Measurements from ENCODE around the gene BGN. TPM values are rescaled to one million over a fixed set of nuclear protein-coding genes. Genes with fewer than 3 reads are reported as not detected.

The BGN gene
- total RNA-seq, 1 donor from 2014 or later = 204 TPM

DNA sequence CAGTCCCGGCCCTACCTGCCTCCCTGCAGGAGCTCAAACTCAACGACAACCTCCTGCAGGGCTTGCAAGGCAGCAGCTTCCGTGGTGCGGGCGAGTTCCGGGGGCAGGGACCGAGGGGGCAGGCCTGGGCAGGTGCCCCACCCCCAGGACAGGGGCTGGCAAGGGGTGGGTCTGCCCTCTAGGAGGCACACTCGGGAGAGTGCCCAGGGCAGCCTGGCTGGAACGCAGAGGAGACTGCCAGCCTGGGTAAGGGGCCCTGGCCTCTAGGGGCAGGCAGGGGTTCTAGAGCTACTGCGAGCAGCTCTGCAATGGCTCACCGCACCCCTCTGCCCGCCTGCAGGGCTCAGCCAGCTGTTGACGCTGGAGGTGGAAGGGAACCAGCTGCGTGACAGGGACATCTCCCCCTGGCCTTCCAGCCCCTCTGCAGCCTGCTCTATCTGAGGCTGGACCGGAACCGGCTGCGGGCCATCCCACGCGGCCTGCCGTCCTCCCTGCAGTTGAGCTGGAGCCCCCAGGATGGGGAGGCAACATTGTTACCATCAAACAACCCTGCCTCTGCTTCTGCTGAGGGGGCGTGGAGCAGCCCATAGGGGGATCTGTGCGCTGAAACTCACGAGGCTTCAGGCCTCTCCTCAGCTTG, 12.3 kb upstream of the BGN start:
- DNase-seq (ENCODE audit: low spot score) = no peak

DNA sequence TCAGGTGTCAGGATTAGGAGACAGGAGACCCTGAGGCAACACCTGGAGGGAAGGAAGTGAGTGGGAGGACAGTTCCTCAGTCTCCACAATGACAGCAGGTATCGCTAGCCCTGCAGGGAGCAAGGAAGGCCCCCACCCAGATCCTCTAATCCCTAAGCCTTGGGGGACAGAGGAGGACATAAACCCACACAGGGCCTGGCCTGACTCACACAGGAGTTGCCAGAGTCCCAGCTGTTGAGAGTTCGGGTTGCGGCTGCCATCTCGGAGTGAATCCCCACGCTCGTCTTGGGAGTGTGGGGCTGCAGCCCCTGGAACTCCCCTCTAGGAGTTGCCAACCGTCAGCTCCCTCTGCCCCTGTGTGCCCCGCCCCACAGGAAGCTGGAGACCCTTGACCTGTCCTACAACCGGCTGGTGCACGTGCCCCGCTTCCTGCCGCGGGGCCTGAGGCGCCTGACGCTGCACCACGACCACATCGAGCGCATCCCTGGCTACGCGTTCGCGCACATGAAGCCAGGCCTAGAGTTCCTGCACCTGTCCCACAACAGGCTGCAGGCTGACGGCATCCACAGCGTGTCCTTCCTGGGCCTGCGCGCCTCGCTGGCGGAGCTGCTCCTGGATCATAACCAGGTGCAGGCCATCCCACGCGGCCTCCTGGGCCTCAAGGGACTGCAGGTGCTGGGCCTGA, 9.2 kb upstream of the BGN start:
- DNase-seq (ENCODE audit: low spot score) = no peak

DNA sequence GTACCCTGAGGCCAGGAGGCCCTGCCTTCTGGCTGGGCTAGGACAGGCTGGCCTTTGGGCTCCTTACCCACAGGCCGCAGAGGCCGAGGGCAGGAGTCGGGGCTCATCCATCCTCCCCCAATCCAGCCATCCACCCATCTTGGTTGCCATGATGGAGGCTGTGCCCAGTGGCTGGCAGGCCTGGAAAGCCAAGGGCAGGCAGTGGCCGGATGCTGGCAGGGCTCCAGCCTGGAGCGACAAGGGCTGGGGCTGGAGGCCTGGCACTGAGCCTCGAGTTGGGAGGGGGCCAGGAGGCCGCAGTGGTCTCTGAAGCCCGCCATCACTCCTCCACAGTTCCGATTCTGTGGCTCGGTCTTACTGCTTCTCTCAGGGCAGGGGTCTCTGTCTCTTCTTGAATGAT, 8.6 kb upstream of the BGN start:
- no peak for DNase-seq (ENCODE audit: low spot score)

DNA sequence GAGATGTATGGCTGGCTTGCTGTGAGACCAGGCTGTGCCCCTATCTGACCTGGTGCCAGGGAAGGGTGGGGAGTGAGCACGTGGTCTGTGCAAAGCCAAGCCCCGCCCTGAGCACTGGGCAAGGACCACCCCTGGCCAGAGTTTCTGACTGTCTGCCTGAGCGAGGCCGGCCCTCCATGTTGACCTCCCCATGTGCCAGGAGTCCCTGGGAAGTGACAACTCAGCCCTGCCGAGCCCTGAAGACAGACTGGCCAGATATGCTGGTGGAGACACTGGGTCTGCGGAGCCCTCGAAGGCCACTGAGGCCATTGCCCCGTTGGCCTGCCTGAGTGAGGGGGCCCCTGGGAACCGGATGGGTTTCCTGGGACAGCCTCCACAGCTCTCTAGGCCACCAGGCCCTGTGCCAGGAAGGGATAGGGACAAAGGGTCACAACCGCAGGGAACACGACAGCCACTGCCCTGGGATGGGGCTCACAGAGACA, 7.1 kb upstream of the BGN start:
- DNase-seq (ENCODE audit: low spot score) = no peak

DNA sequence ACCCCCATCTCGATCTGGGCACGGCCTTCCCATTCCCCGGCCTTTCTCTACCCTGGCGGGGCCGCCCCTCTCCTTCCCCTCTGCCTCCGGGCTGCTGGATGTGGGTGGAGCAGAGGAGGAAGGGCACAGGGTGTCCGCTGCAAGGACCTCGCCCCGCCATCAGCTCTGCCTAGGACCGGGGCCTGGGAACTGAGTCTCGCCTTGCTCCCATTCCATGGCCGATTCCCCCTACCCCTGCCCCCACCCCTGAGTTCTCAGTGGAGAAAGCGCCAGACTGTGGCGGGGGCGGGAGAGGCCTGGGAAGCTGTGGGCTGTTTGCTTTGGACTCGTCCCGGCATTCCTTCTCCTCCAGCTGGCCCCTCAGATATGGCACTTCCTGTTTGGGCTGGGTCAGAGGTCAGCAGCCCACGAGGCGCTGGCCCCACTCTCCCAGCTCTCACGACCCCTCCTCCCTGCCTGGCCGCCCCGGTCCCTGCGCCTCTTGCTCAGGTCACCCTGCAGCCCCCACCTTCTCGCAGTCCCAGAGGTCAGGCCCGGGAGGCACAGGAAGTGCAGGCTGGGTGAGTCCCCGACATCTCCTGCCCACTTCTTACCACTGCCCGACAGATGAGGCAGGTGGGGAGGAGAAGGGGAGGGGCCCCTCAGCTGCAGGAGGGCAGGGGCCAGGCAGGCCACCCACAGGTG, 6.4 kb upstream of the BGN start:
- DNase-seq (ENCODE audit: low spot score) = no peak

DNA sequence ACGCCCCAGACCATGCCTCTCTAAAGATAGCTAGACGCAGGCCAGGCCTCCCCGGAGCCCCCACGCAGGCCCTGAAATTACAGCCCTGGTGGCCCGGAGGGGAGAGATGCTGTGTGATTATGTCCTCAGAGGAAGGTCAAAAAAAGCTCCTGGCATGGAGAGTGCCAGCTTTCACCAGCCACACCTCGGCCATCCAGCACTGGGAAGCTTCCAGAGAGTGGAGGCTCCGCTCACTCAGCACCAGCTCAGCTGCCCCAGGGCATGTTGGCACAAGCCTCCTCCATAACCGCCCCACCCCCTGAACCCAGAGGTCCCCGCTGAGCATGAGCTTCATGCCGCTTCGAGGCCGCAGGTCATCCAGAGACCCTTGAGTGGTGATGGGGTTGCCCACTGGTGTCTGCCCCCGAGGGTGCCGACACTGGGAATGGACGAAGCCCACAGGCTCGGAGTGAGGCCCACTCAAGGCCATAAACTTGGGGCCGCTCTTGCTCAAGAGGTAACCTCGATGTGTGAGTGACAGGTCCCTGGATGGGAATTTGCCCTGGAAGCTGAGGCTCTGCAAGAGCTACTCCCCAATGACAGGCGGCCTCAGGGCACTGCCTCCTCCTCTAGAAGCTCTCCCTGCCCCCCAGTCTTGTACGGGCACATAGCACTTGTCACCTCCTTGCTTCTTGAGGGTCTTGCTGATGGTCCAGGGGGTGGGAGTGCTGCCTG, 4.4 kb upstream of the BGN start:
- DNase-seq (ENCODE audit: low spot score) = no peak

DNA sequence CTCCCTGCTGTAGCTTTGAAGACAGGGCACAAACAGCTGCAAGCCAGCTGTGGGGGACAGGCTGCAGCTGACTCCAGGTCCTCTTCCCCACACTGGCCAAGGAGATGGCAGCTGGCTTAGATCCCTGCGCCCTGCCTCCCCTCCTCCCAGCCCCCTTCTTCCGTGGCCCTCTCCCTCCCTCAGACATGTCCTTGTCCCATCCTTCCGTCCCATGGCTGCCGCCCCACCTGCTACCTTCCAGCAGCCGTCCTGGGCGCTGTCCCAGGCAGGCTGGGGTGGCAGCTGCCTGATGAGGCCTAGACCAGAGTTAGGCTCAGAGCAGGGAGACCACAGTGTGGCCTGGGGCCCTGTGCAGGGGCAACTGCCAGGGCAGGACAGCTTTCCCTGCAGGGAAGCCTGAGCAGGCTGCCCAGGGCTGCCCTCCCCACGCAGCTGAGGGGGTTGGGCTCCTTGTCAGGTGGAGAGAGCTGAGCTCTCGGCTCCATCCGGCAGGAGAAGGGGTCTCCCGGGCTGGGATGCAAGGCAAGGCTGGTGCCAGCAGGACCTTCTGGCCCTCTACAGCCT, 3.3 kb upstream of the BGN start:
- no peak for DNase-seq (ENCODE audit: low spot score)

DNA sequence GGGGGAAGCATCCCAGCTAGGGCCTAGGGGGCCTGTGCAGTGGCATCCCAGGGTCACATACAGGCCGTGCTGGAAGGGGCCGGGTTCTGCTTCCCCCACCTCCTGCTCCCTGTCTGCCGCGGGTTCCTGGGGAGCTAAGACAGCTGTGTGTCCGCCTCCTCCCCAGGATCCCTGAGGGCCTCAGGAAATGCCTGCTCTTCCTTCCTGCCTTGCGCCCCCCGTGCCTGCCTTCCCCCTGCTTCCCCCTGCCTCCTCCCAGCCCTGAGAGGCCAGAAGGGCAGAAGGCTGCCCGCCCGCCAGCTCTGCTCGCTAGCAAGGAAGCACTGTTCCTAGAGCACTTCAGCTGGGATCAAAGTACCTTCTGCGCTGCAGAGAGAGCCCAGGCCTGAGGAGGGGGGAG, 2.9 kb upstream of the BGN start:
- DNase-seq (ENCODE audit: low spot score) = no peak

DNA sequence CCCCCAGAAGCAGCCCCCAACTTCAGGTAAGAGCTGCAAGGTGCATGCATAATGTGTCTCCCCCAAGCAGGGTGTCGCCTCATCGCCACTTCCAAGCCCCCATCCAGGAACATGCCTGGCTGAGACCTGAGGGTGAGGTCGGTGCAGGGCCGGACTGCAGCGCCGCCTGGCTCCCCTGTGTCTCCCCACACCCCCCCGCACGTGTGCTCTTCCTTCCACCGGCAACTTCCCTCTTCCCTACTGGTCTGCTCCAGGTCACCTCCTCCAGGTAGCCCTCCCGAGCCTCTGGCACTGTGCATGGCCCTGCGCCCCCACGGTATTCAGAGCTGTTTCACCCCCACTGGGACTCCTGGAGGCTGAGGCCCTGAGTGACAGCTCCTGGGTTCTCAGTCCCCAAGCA, 2.2 kb upstream of the BGN start:
- DNase-seq (ENCODE audit: low spot score) = no peak

DNA sequence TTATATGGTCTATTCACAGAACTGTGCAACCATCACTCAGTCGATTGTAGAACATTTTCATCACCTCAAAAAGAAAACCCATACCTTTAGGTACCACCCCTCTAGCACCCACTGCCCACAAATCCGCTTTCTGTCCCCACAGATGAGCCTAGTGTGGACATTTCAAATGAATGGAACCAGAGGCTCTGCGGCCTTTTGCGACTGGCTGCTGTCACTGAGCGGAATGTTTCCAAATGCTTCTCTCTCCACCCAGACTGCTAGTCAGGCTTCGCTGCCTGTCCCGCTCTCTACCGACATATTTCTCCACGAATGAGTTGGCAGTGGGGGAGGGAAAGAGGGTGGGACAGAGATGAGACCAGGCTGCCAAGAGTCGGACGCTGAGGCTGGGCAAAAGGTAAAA, 1.7 kb upstream of the BGN start:
- DNase-seq (ENCODE audit: low spot score) = no peak

DNA sequence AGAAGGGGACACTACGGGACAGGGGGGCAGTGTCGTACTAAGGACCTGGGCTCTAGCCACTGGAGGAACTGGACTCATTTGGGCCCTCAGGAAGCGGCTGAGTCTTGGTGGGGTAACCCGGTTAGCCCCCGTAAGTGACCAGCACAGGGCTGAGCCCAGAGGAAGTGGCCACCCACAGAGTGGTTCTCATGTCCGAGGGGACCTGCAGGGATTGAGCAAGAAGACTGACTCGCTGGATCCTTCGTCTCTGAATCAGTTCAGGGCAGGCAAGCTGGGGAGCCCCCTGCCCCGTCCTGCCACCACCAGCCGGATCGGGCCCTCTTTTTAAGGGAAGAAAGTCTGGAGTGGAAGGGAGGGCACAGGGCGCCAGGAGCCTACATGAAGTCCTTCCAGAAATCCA, 719 bp upstream of the BGN start:
- no peak for DNase-seq (ENCODE audit: low spot score)

DNA sequence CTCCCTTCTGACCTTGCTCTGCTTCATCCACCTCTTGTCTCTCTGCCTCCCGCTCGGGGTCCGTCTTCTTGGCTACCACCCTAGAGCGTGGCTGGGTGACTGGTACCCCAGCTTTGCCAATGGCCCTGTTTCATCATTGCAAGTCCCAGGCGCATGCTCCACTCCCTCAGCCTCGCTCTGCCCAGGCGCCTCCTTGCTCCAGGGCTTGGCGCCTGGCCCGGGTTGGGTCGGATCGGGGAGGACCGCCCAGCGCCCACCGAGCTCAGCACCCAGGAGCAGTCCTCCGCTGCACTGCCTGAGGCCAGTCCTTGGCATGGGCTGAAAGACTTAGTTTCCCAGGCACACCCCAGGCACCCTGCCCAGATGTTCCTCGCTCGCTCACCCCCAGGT, 577 bp downstream of the BGN start:
- DNase-seq (ENCODE audit: low spot score) = no peak

DNA sequence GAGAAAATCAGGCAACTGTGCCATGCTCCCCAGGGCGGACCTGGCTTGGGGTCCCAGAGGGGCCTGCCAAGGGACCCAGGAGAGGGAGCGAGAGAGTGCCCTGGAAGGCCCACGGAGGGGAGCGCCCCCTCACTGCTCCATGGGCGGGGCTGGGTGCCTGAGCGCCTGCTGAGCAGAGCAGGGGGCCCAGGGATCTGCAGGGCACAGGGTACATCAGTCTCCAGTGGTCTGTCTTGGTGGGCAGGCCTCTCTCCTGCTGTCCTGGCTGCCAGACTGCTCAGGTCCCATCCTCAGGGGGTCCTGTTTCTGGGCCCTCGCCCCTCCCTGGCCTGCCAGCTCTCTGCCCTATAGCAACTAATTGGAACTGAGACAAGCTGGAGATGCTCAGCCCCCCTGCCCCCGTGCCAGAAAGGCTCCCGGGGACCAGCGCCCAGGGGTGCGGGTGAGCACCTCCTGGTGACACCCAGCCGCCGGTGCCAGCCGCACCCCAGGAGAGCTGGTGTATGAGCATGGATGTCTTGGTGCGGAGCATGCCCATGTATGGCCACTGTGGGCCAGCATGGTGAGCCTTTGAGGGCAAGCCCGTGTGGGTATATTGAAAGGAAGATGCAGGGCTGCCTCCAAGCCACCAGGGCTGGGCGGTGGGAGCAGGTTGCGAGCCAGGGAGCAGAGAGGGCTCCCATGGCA, 1.3 kb downstream of the BGN start:
- no peak for DNase-seq (ENCODE audit: low spot score)

DNA sequence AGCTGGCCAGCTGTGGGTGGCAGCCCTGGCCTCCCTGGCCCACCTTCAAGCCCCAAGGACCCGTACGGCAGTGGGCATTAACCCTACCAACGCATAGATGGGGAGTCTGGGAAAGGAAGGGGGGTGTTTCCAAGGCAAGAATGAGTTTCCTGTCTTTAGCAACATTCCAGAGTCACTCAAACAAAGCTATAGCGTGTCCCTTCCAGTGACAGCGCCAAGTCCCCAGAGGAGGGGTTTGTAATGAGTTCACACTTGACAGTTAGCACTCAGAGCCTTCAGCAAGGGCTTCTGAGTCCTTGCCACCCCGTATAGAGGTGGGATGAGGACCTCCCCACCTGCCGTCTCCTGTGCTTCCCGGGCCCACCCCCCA, 1.8 kb downstream of the BGN start:
- no peak for DNase-seq (ENCODE audit: low spot score)

DNA sequence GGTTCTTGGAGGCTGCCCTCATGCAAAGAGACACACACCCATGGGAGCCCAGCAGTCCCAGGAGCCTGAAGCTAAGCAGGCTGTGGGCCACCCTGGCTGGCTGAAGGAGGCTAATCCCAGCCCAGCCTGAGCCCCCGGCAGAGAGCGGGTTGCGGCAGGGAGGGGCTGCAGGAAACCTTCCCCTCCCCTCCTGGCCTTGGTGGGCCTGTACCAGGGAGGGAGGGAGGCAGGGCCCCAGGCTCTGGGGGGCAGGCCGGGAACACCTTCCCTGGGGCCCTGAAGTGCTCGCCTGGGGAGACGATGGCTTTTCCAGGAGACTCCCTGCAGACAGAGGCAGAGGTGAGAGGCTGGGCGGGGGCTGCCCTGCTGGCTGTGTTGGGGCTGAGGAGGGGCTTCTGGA, 3.7 kb downstream of the BGN start:
- no peak for DNase-seq (ENCODE audit: low spot score)

DNA sequence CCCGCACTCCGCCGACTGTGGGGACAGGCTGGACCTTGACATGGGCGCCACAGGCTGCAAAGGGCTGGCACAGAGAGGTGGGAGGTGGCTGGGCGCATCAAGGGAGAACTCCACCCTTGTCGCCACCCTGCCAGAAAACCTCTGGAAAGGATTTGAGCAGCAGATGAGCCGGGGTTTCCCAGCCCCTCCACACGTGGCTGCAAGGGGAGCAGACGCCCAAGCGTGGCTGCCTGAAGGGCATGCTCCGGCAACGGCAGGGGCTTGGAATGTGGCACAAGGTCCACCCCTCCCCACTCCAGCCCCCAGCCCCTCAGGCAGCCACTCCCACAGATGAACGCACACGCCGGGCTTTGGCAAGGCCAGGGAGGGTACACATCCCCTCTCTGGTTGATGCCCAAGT, 4.6 kb downstream of the BGN start:
- no peak for DNase-seq (ENCODE audit: low spot score)

DNA sequence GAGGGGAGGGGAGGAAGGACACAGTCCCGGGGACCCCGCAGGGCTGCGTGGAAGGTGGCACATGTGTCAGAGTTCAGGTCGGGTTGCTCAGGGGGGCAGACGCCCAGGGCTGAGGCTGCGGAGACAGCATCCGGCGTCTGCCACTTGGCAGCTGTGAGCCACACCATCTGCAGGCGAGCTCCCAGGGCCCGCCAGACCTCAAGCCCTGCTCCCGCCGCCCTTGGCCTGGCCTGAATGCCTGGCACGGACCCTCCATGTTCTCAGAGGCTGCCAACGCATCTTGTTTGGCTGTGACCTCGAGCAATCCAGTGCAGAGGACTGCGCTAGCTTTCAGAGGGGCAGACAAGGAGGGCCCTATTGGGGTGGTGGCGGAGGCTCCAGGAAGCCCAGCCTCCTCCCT, 5.1 kb downstream of the BGN start:
- DNase-seq (ENCODE audit: low spot score) = no peak

DNA sequence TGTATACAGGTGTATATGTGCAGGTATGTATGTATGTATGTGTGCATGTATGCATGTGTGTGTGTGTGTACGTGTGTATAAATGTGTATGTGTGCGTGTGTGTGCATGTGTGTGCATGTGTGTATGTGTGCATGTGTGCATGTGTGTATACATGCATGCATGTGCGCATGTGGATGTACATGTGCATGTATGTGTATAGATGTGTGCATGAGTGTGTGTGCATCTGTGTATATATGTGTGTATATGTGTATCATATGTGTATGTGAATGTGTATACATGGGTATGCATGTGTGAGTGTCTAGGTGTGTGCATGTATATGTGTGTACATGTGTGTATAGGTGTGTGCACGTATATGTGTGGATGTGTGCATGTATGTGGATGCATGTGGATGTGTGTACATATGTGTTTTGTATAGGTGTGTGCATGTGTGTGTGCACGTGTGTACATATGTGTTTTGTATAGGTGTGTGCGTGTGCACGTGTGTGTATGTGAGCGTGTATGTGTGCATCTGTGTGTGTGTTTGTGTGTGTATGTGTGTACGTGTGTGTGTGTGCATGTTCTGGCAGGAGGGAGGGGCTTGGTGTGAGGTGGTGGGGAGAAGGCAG, 6.0 kb downstream of the BGN start:
- no peak for DNase-seq (ENCODE audit: low spot score)

DNA sequence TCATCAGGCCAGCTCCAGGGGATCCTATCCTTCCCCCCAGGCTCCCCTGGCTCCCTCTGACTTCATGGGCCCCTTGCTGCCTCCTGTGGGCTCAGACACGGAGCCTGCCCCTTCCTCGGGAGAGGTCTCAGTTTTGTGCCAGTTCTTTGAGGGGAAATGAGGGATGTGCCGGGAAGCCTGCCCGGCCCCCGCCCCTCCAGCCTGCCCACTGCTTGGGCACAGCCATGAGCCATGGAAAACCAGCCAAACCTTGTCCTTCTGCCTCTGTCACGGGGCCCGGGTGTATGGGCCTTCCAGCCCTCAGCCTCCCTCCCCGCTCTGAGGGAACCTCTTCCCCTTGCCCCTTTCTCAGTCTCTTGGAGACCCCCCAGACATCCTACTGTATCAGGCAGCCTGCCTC, 6.8 kb downstream of the BGN start:
- no peak for DNase-seq (ENCODE audit: low spot score)

DNA sequence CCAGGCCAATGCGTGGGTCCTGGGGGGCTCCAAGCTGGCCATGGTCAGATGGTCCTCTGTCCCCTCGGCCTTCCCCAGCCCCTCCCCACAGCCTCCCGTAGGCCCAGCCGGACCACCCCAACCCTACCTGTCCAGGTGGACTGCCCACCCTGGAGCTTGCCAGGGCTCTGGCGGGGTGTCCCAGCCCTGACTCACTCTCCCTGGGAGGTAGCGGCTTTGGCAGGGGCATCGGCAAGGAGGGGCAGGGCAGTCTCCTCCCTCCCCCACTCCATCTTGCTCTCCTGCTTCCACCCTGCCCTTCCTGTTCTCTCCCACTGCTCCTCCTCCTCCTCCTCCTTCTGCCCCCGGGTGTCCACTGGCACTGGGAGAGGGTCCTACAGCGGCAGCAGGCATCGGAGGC, 7.4 kb downstream of the BGN start:
- no peak for DNase-seq (ENCODE audit: low spot score)

DNA sequence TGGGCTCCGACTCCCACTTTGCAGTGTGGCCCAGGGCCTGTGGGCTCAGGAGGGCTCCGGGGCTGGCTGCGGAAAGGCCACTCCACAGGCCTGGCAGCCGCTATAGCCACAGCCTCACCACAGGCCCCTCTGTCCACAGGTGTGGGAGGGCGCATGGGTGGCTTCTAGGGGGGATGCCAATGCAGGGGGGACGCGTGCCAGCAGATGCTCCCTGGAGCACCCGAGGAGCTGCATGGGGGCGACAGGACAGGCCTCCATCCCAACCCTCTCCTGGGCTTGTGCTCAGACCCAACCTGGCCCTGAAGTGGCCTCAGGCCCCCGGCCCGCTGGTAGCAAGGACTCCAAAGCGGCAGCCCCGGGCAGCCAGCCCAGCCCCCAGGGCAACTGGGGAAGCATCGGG, 8.0 kb downstream of the BGN start:
- DNase-seq (ENCODE audit: low spot score) = no peak

Data from mucosa of gallbladder (tissue), 1 donor.